ENCODE measurements around the gene ESM1. TPM values are rescaled to one million over a fixed set of nuclear protein-coding genes. Genes with fewer than 3 reads are reported as not detected.
"Not testable (repeated sequence)": the region's sequence is repeated elsewhere in the genome, so short reads cannot be mapped to it uniquely, and the experiment has no call there.

The ESM1 gene
- total and polyA plus RNA-seq, 4 donors, result 1.1 to 3.9 (median 1.4) TPM

DNA sequence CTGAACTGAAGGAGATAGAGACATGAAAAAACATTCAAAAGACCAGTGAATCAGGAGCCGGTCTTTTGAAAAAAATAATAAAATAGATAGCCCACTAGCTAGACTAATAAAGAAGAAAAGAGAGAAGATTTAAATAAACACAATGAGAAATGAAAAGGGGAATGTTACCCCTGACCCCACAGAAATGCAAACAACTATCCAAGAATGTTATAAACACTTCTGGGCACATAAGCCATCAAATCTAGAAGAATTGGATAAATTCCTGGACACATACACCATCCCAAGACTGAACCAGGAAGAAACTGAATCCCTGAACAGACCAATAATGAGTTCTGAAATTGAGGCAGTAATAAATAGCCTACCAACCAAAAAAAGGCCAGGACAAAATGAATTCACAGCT lies 24.8 kb upstream of the ESM1 start:
- H3K27me3 ChIP-seq (ENCODE audit: control insufficient read depth, insufficient read depth, low read length); DNase-seq (ENCODE audit: low read depth in 4 of 6, low spot score in 6 of 6); H3K4me3 ChIP-seq (ENCODE audit: low read depth, low read length); H3K27ac ChIP-seq (ENCODE audit: low read depth, low read length); H3K4me1 ChIP-seq (ENCODE audit: control insufficient read depth, insufficient read depth, low read length); H3K9me3 ChIP-seq (ENCODE audit: control insufficient read depth, insufficient read depth, low read length); H3K36me3 ChIP-seq (ENCODE audit: control insufficient read depth, insufficient read depth, low read length): not testable (repeated sequence)
- no CpG with 5 or more reads among the region's 1 CpG for WGBS (ENCODE audit: insufficient coverage)

DNA sequence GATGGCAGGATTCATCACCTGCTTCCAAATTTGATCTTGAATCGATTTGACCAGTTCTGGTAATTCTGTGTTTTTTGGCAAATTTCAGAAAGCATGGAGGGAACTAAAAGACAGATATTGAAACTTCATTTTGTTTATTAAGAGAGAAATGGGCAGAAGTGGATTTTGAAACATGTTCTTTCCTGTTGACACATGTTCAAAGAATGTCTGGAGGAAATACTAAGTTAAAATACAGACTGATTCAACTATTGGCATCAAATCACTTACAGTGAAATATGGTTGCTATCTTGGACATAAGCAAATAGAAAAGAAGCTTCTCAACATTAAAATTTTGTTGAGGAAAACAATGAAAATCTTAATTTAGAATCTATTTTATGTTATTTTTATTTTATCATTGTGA lies 19.3 kb upstream of the ESM1 start:
- Histone ChIP-seq H3K27ac (ENCODE audit: low read depth, low read length) (no peak overlapping the region), H3K27me3 (ENCODE audit: control insufficient read depth, insufficient read depth, low read length) (no peaks in the 10 kb centered on the region), H3K4me1 (ENCODE audit: control insufficient read depth, insufficient read depth, low read length) (no peaks in the 10 kb centered on the region), H3K9me3 (ENCODE audit: control insufficient read depth, insufficient read depth, low read length) (no peaks in the 10 kb centered on the region), H3K36me3 (ENCODE audit: control insufficient read depth, insufficient read depth, low read length) (no peaks in the 10 kb centered on the region), H3K4me3 (ENCODE audit: low read depth, low read length) (no peak overlapping the region)
- no peak for DNase-seq (ENCODE audit: low read depth in 4 of 6, low spot score in 6 of 6)
- 80% methylated on average over 1 of the region's 1 CpG for WGBS (ENCODE audit: insufficient coverage)

DNA sequence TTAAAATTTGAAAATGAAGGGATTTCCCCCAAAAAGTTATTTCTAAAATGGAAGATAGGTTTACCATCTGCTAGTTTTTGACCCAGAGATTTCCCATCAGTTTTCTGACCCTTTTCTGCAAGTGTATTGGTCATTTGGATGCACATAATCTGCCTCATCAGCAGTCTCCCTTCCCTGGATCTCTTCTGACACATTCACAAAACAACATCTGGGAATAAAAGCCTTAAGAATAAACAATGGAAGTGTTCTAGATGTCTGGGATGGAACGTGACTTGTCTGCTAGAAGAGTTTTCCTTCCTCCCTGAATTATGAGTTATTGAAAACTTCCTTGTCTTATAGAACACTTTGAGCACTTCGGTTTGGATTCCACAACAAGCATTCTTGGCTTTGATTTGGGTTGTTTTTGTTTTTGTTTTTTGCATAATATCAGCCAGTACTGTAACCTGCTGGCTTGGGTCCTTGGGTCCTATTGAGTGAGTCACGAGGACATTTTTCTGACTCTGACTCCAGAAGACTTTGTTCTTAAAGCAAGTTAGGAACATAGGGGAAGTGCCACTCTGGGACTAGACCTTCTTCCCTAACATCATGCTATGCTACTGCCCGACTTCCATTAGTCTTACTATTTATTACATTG lies 18.2 kb upstream of the ESM1 start:
- Histone ChIP-seq H3K36me3 (ENCODE audit: control insufficient read depth, insufficient read depth, low read length) (no peaks in the 10 kb centered on the region), H3K4me1 (ENCODE audit: control insufficient read depth, insufficient read depth, low read length) (no peaks in the 10 kb centered on the region)
- no CpG with 5 or more reads among the region's 4 CpGs for WGBS (ENCODE audit: insufficient coverage)

DNA sequence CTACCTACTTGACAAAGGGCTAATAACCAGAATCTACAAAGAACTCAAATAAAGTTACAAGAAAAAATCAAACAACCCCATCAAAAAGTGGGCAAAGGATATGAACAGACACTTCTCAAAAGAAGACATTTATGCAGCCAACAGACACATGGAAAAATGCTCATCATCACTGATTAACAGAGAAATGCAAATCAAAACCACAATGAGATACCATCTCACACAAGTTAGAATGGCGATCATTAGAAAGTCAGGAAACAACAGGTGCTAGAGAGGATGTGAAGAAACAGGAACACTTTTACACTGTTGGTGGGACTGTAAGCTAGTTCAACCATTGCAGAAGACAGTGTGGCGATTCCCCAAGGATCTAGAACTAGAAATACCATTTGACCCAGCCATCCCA lies 16.8 kb upstream of the ESM1 start:
- H3K36me3 ChIP-seq (ENCODE audit: control insufficient read depth, insufficient read depth, low read length); H3K9me3 ChIP-seq (ENCODE audit: control insufficient read depth, insufficient read depth, low read length); H3K4me1 ChIP-seq (ENCODE audit: control insufficient read depth, insufficient read depth, low read length); H3K27ac ChIP-seq (ENCODE audit: low read depth, low read length); H3K27me3 ChIP-seq (ENCODE audit: control insufficient read depth, insufficient read depth, low read length); DNase-seq (ENCODE audit: low read depth in 4 of 6, low spot score in 6 of 6); H3K4me3 ChIP-seq (ENCODE audit: low read depth, low read length): not testable (repeated sequence)
- WGBS (ENCODE audit: insufficient coverage), result 100% methylated on average over 1 of the region's 2 CpGs

More for the DNA sequence above, 18.2 kb upstream of the ESM1 start:
- H3K4me3 ChIP-seq (ENCODE audit: low read depth, low read length), result no peak overlapping the region
- DNase-seq (ENCODE audit: low read depth in 4 of 6, low spot score in 6 of 6), result no peak
- H3K27me3 ChIP-seq (ENCODE audit: control insufficient read depth, insufficient read depth, low read length), result no peaks in the 10 kb centered on the region
- no peaks in the 10 kb centered on the region for H3K9me3 ChIP-seq (ENCODE audit: control insufficient read depth, insufficient read depth, low read length)
- H3K27ac ChIP-seq (ENCODE audit: low read depth, low read length), result no peak overlapping the region

DNA sequence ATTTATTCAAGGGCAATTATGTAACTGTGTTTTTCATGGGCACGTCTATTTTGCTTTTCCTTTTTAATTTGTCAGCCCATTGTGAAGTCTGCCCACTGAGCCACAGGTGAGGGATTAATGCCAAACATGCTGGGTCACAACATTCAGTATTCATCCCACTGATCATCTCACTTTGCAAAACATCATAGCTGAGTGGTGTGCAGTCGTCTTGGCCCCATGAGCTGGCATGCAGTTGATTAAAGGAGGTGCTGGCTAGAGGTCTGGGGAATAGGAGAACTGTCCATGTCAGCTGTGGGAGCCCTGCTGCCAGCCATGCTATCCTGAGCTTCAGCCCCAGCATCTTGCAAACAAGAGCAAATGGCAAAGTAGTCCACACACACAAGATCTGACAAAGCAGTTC lies 11.7 kb upstream of the ESM1 start:
- H3K9me3 ChIP-seq (ENCODE audit: control insufficient read depth, insufficient read depth, low read length), result no peaks in the 10 kb centered on the region
- DNase-seq (ENCODE audit: low read depth in 4 of 6, low spot score in 6 of 6), result no peak
- no peak overlapping the region for H3K27ac ChIP-seq (ENCODE audit: low read depth, low read length)
- H3K4me3 ChIP-seq (ENCODE audit: low read depth, low read length), result no peak overlapping the region
- no peaks in the 10 kb centered on the region for H3K36me3 ChIP-seq (ENCODE audit: control insufficient read depth, insufficient read depth, low read length)
- 50% methylated on average over 1 of the region's 2 CpGs for WGBS (ENCODE audit: insufficient coverage)
- no peaks in the 10 kb centered on the region for H3K27me3 ChIP-seq (ENCODE audit: control insufficient read depth, insufficient read depth, low read length)
- H3K4me1 ChIP-seq (ENCODE audit: control insufficient read depth, insufficient read depth, low read length), result no peaks in the 10 kb centered on the region

DNA sequence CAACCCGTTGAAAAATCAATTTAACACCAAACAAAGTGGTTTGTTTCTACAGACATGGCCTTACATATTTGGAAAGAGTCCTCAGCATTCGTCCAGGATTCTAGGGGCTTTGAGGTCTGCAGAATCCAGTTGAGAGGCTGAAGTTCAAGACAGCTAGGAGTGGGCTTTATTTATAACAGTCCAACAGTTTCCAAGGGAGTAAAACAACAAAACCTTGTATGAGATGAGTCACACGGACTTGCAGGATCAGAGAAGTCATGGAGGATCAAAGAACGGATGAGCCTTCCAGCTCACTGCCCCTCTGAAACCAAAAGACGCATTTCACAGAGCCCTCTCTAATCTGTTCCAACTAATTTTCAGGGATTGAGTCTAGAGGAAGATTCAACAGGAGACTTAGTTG lies 11.1 kb upstream of the ESM1 start:
- no peaks in the 10 kb centered on the region for H3K36me3 ChIP-seq (ENCODE audit: control insufficient read depth, insufficient read depth, low read length)
- no peak overlapping the region for H3K27ac ChIP-seq (ENCODE audit: low read depth, low read length)
- H3K4me1 ChIP-seq (ENCODE audit: control insufficient read depth, insufficient read depth, low read length), result no peaks in the 10 kb centered on the region
- WGBS (ENCODE audit: insufficient coverage), result no CpG with 5 or more reads among the region's 5 CpGs
- no peaks in the 10 kb centered on the region for H3K9me3 ChIP-seq (ENCODE audit: control insufficient read depth, insufficient read depth, low read length)
- no peaks in the 10 kb centered on the region for H3K27me3 ChIP-seq (ENCODE audit: control insufficient read depth, insufficient read depth, low read length)
- DNase-seq (ENCODE audit: low read depth in 4 of 6, low spot score in 6 of 6), result peak in 1 of 6 donors; percentile 28
- H3K4me3 ChIP-seq (ENCODE audit: low read depth, low read length), result no peak overlapping the region

DNA sequence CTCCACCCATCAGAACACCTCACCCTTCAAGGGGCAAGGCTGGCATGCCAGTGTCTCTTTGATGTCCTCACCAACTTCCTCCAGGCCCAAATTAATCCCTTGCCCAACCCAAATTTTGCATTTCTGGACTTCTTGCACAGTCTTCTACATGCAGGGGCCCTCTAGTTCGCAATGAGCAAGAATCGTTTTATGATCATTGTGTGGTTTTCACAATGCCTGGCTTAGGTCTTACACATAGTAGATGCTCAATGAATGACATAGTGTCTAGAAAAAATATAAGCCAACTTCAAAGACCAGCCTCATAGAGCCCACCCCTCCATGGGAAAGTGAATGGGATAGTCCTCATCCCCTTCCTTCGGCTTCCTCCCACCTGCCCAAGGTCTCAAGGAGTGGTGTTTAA lies 9.8 kb upstream of the ESM1 start:
- Histone ChIP-seq H3K27ac (ENCODE audit: low read depth, low read length) (no peak overlapping the region), H3K4me1 (ENCODE audit: control insufficient read depth, insufficient read depth, low read length) (no peaks in the 10 kb centered on the region), H3K4me3 (ENCODE audit: low read depth, low read length) (no peak overlapping the region), H3K27me3 (ENCODE audit: control insufficient read depth, insufficient read depth, low read length) (no peaks in the 10 kb centered on the region), H3K9me3 (ENCODE audit: control insufficient read depth, insufficient read depth, low read length) (no peaks in the 10 kb centered on the region), H3K36me3 (ENCODE audit: control insufficient read depth, insufficient read depth, low read length) (no peaks in the 10 kb centered on the region)
- no peak for DNase-seq (ENCODE audit: low read depth in 4 of 6, low spot score in 6 of 6)
- WGBS (ENCODE audit: insufficient coverage), result no CpG with 5 or more reads among the region's 3 CpGs

DNA sequence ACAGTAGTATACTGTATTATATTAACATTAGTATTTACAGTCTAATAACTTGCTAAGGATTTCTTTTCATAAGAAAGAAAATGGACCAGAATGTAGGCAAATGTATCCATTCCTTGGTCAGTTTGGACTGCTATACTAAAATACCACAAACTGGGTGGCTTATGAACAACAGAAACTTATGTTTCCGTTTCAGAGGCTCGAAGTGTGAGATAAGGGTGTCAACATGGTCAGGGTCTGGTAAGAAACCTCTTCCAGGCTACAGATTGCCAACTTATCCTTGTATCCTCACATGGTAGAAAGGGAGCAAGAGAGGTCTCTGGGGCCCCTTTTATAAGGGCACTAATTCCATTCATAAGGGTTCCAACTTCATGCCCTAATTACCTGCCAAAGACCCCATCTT lies 9.2 kb upstream of the ESM1 start:
- Histone ChIP-seq H3K4me1 (ENCODE audit: control insufficient read depth, insufficient read depth, low read length) (no peaks in the 10 kb centered on the region), H3K9me3 (ENCODE audit: control insufficient read depth, insufficient read depth, low read length) (no peaks in the 10 kb centered on the region), H3K27ac (ENCODE audit: low read depth, low read length) (no peak overlapping the region), H3K4me3 (ENCODE audit: low read depth, low read length) (no peak overlapping the region), H3K36me3 (ENCODE audit: control insufficient read depth, insufficient read depth, low read length) (no peaks in the 10 kb centered on the region), H3K27me3 (ENCODE audit: control insufficient read depth, insufficient read depth, low read length) (no peaks in the 10 kb centered on the region)
- DNase-seq (ENCODE audit: low read depth in 4 of 6, low spot score in 6 of 6), result no peak
- no CpG with 5 or more reads among the region's 2 CpGs for WGBS (ENCODE audit: insufficient coverage)

DNA sequence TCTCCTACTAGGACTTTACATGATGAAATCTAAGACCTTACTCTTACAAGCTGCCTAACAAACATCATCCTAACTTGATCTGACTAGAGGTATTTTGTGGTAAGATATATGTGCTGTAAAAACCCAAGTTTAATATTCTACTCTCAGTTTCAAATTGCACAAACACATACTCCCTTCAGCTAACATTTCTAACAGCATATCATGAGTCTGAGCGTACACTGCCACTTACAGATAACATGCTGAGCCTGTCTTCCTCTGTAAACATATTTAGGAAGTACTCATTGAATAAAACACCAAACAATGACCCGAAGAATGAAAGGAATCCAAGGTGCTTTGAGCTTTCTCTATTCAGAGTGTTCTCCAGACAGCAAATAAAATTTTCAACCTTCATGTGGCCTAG lies 7.9 kb upstream of the ESM1 start:
- no peak for DNase-seq (ENCODE audit: low read depth in 4 of 6, low spot score in 6 of 6)
- Histone ChIP-seq H3K4me3 (ENCODE audit: low read depth, low read length) (no peak overlapping the region), H3K36me3 (ENCODE audit: control insufficient read depth, insufficient read depth, low read length) (no peaks in the 10 kb centered on the region), H3K4me1 (ENCODE audit: control insufficient read depth, insufficient read depth, low read length) (no peaks in the 10 kb centered on the region), H3K27ac (ENCODE audit: low read depth, low read length) (no peak overlapping the region), H3K27me3 (ENCODE audit: control insufficient read depth, insufficient read depth, low read length) (no peaks in the 10 kb centered on the region), H3K9me3 (ENCODE audit: control insufficient read depth, insufficient read depth, low read length) (no peaks in the 10 kb centered on the region)
- WGBS (ENCODE audit: insufficient coverage), result 83% methylated on average over 1 of the region's 2 CpGs

DNA sequence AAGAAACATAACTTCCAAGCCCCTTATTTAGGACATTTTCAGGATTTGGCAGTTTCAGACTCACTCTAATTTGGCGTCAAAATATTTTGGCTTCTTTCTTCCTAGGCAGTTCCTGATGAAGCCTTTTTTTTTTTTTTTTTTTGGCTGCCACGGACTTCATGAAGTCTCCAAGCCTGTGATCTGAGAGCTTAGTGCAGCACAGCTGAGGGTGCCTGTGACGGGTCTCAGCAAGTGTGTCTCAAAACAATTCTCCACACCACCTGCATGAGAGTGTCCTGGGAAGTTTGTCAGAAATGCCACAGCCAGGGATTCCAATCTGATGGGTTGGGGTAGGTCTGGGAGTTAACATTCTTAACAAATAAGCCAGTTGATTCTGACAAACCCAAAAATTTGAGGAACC lies 6.0 kb upstream of the ESM1 start:
- H3K27me3 ChIP-seq (ENCODE audit: control insufficient read depth, insufficient read depth, low read length), result no peaks in the 10 kb centered on the region
- no peak for DNase-seq (ENCODE audit: low read depth in 4 of 6, low spot score in 6 of 6)
- 55% methylated on average over 1 of the region's 3 CpGs for WGBS (ENCODE audit: insufficient coverage)

More for the DNA sequence above, 6.0 kb upstream of the ESM1 start:
- H3K4me3 ChIP-seq (ENCODE audit: low read depth, low read length), result no peak overlapping the region
- H3K4me1 ChIP-seq (ENCODE audit: control insufficient read depth, insufficient read depth, low read length), result no peaks in the 10 kb centered on the region
- no peak overlapping the region for H3K27ac ChIP-seq (ENCODE audit: low read depth, low read length)
- no peaks in the 10 kb centered on the region for H3K36me3 ChIP-seq (ENCODE audit: control insufficient read depth, insufficient read depth, low read length)
- no peaks in the 10 kb centered on the region for H3K9me3 ChIP-seq (ENCODE audit: control insufficient read depth, insufficient read depth, low read length)

Measured in spinal cord (tissue), 10 donors.